Anterior cingulate cortex (tissue), 58 donors: Measurements from ENCODE around the gene CEP20.
A peak's percentile ranks its signal among the peaks of the same experiment; 100 is the strongest.

Experiments used
- DNase-seq, 58 donors: peaks; one replicate each; lab custom pipeline; 2025; lab: John Stamatoyannopoulos, UW

Gene CEP20

DNA sequence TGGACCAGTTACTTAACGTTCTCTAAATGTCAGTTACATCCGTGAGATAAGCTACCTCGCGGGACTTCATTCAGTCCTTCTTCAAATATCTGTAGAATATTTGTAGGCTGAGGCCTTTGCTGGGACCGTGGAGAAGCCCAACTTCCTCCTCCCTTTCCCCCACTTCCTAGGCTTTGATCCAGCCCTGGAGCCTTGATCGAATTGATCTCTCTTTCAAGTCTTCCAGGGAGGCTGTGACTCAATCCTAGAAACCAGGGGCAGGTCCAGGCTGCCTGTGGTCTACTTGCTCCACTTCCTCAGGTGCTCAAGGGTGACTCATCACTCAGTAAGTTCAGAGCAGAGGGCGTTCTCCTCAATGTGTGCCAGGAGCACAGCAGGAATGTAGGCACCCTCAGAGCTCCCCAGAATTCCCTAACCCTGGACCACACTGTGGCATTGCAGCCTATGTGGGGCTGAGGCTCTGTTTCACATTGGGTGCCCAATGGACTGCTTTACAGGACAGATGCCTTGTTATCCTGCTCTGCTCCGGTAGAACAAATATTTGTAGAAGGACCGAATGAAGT lies 11.2 kb upstream of the CEP20 start:
- DNase-seq, result no peak

DNA sequence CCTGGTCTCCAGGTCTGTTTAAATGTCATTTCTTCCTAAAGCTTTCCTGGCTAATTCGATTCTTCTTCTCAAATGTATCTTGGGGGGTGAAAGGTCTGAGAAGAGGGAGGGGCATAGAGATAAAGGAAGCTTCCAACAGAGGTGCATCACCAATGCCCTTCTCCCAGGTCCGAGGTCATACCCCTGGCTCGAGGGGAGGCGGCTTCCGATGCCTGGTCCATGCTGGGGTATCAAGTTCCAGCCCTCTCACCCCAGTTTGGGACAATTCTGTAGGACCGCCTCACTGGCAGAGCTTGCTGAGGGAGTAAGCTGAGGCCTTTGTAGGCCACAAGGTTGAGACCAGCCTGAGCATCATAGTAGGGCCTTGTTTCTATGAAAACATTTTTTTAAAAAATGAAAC lies 10.3 kb upstream of the CEP20 start:
- no peak for DNase-seq

DNA sequence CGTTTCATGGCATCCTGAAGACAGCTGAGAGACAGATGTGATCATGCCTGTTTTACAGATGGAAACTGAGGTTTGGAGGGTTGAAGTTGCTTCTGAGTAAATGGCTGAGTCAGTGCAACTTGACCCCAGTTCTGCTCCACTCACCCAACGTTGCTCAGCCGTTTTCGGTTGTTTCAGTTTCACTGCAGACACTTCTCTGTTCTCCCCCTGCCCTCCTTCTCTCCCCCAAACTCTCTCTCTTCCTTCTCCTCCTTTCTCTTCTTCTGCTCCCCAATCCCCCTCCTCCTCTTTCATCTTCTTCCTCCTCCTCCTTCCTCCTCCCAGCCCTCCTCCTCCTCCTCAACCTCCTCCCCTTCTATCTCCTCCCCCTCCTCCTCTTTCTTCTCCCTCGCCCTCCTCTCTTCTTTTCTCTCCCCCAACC lies 9.4 kb upstream of the CEP20 start:
- no peak for DNase-seq

DNA sequence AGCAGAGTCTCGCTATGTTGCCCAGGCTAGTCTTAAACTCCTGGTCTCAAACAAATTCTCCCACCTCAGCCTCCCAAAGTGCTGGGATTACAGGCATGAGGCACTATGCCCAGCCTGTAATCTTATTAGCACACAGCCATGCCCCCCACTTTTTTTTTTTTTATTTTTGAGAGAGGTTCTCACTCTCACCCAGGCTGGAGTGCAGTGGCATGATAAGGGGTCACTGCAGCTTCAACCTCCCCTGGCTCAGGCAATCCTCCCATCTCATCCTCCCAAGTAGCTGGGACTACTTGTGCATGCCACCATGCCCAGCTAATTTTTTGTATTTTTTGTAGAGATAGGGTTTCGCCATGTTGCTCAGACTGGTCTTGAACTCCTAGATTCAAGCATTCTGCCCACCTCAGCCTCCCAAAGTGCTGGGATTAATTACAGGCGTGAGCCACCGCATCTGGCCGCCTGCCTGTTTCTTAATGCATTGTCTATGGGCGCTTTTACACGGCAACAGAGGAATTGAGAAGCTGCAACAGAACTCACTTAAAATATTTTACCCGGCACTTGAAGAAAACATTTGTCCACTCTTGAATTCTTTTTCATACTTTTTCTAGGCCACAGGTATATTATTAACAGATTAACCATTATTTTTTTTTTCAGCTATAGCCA lies 8.8 kb upstream of the CEP20 start:
- DNase-seq, result no peak

DNA sequence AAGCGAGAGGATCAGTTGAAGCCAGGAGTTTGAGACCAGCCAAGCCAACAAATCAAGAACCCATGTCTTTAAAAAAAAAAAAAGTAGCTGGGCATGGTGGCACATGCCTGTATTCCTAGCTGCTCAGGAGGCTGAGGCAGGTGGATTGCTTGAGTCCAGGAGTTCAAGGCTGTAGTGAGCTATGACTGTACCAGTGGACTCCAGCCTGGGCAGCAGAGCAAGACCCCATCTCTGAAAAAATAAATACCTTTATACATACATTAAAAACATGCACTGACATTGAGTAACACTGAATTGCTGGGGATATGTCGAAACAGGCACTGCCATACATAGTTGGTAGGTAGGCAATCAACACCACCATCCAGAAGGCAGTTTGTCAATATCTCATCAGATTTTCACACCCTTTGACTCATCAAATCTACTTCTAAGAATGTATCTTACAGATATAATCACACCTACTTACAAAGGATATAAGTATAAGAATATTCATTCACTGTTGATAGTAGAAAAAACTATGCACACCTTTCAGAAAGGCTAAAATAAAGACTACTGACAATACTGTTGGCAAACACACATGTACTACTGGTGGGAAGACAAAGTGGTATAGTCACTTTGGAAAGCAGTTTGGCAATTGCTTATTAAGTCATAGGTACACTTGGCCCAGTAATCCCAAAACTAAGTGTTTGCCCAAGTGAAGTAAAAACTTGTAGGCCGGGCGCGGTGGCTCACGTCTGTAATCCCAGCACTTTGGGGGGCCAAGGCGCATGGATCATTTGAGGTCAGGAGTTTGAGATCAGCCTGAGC lies 6.4 kb upstream of the CEP20 start:
- DNase-seq, result no peak

DNA sequence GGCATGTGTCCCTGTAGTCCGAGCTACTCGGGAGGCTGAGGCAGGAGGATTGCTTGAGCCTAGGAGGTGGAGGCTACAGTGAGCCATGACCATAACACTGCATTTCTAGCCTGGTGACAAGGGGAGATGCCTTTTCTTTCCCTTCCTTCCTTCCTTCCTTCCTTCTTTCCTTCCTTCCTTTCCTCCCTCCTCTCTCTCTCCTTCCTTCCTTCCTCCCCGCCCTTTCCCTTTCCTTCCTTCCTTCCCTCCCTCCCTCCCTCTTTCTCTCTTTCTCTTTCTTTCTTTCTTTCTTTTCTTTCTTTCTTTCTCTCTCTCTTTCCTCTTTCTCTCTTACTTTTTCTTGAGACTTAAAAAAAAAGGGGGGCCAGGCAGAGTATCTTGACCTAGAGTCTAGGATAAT lies 3.1 kb upstream of the CEP20 start:
- DNase-seq, result no peak

DNA sequence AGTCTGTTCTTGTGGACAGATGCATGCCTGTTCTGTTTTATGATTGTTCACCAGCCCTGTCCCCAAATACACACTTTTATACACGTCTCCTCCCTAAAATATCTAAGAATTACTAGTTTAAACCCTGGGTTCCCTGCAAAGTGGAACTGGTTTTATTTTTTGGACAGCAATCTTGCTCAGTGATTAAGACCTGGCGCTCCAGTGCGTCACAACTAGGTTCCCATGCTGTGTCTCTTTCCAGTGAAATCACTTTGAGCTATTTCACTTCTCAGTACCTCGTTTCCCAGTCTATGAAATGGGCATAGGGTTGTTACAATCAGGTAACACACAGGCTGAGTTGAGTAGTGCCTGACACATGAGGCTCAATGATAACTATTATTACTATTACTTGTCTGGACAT lies 1.1 kb downstream of the CEP20 start:
- DNase-seq, result no peak

DNA sequence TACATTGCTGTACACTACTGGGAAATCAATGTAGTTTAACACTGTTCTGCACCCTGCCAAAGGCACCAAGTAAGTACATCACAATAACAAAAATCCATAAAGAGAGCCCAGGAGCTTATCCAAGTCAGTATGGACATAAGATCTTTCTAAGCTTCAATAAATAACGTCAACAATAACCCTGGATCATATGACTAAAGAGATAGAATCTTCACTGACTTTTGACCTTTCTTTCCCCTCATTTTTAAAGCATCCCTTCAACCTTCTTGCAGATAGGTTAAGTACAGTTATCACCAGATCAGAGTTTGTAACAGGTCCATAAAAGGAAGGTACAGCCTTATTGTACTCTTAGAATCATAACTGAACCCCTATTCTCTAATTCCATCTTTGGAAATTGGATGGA lies 2.3 kb downstream of the CEP20 start:
- DNase-seq, result no peak

DNA sequence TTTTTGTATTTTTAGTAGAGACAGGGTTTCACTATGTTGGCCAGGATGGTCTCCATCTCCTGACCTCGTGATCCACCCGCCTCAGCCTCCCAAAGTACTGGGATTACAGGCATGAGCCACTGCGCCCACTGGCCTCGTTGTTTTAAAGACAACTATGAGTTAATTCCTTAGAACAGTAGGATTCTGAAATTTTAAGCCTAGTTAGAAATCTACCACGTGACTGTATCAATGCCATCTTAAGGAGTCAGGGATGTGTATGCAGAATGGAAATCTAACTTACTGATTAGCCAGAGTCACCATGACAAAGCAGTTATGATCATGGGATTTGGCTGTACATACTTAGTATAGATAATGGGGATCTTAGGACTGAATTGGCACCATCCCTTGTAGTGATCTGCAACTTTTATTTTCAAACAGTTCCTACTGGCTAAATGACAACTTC lies 2.8 kb downstream of the CEP20 start:
- DNase-seq, result no peak

DNA sequence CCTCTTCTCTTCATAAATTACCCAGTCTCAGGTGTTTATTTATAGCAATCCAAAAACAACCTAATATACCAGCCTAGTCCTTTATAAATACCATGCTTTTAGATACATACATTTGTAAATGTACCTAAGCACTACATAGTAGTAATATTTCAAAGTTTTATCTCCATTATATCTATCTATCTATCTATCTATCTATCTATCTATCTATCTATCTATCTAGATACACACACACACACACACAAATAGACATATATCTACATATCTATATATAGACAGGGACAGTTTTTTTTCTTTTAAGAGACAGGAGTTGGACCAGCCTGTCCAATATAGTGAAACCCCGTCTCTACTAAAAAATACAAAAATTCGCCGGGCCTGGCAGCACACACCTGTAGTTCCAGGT lies 5.8 kb downstream of the CEP20 start:
- no peak for DNase-seq

DNA sequence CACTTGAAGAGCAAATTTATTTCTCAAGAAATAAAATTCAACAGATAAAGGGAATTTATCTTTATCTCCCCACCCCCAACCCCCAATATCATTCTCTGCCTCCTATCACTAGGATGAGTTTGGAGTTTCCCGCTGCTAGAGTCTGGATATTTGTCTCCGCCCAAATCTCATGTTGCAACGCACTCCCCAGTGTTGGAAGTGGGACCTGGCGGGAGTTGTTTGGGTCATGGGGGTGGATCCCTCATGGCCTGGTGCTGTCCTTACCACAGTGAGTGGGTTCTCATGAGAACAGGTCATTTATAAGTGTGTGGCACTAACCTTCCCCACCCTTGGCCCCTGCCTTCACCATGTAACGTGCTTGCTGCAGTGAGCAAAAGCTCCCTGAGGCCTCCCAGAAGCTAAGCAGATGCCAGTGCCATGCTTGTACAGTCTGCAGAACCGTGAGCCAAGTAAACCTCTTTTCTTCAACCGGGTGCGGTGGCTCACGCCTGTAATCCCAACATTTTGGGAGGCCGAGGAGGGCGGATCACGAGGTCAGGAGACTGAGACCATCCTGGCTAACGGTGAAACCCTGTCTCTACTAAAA lies 6.5 kb downstream of the CEP20 start:
- no peak for DNase-seq

DNA sequence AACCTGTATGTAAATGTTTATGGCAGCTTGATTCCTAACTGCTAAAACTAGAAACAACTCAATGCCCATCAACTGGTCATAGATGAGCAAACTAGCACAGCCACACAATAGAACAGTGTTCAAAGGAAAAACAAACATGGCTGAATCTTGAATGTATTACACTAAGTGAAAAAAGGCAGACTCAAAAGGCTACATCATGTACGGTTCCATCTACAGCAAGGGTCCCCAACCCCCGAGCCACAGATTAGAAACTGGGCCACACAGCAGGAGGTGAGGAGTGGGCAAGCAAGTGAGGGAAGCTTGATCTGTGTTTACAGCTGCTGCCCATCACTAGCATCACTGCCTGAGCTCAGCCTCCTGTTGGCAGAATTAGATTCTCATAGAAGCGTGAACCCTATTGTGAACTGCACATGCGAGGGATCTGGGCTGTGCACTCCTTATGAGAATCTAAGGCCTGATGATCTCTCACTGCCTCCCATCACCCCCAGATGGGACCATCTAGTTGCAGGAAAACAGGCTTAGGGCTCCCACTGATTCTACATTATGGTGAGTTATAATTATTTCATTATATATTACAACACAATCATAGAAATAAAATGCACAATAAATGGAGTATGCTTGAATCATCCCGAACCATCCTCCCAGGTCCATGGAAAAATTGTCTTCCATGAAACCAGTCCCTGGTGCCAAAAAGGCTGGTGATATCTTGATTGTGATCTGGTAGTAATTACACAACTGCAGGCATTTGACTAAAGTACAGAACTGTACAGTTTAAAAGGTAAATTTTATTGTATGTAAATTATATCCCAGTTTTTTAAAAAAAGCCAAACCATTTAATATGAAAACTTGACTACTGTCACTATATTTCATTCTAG lies 7.7 kb downstream of the CEP20 start:
- DNase-seq, result no peak

DNA sequence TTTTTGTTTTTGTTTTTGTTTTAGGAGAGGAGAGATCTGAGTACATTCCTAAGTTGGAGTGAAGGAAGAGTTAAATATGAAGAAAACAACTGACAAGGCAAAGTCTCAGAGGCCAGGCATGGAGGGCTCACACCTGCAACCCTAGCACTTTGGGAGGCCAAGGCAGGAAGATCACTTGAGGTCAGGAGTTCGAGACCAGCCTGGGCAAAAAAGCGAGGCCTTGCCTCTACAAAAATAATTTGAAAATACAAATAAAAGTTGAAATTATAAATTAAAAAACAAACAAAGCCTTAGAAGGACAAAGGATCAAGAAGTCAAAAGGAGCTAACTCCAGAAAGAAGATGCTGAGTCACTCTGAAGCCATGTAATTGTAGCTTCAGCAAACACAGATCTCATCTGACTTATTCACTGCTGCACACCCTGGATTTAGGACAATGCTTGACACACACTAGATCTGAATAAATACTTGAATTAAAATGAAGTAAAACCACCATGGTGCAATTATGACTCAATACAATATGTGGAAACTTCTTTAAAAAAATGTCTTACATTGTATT lies 9.1 kb downstream of the CEP20 start:
- no peak for DNase-seq

DNA sequence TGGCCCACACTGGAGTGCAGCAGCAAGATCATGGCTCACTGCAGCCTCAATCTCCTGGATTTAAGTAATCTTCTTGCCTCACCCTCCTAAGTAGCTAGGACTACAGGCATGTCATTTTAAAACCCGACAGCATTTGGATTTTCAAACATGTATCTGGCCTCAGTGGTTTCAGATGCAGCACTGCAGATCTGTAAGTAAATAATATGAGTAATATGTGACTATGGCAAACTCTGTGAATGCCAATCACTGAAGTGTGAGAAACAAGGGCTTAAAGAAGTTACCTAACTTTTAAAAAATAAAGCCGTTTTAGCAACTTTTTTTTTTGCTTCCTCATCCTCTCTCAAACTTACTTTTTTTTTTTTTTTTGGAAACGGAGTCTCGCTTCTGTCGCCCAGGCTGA lies 11.9 kb downstream of the CEP20 start:
- DNase-seq, result no peak

DNA sequence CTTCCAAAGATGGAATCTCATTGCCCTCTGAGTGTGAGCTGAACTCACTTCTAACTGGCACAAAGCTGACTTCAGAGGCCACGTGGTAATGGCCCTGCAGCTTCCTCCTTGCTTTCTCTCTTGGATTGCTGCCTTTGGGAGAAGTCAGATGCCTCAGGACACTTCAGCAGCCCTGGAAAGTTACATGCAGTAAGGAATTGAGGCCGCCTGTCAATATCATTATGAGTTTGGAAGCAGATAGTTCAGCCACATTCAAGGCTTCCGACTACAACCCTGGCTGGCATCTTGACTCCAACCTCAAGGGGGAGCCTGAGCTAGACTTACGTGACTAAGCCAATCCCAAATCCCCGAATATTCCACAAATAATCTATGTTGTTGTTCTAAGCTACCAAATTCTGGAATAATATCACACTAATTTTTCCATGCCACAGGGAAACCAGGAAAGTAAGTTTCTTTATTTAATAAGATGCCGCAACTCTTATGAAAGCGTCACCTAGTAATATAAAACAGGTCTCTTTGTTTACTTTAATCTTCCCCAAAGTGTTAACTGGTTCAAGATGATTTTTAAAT lies 13.6 kb downstream of the CEP20 start:
- peak in 35 of 58 donors; percentile 1 to 74 (median 18) for DNase-seq

DNA sequence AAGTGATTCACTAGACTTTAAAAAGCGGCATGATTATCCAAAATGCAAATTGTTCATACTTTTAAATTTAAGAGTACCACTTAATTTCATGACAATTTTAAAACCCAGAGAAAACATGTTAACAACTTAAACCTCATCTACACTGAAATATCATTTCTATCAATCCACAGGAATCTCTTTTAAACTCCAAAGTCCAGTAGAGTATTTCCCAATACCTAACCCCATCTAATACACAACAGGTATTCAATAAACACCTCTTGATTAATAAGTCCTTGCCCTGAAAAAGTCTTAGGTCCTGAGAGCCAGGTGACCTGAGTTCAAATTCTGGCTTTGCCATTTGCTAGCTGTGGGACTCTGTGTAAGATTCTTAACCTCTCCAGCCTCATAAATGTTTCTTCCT lies 14.7 kb downstream of the CEP20 start:
- no peak for DNase-seq

DNA sequence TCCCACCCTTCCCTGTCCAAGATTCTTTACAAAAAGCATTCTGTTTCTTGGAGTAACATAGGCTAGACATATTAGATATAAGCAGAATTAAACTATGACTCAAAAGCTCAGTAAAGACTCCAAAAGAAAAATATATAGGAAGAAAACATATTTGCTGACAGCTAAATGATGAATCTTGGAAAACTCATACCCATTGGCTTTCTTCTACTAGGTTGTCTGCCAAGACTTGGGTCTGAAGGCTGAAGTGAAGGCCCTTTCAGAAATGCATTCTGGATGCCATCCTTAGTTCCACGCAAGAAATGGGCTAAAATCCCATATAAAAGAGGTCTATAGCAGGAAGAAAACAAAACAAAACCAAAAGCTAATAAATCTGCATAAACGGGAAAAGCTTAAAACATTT lies 15.1 kb downstream of the CEP20 start:
- no peak for DNase-seq

DNA sequence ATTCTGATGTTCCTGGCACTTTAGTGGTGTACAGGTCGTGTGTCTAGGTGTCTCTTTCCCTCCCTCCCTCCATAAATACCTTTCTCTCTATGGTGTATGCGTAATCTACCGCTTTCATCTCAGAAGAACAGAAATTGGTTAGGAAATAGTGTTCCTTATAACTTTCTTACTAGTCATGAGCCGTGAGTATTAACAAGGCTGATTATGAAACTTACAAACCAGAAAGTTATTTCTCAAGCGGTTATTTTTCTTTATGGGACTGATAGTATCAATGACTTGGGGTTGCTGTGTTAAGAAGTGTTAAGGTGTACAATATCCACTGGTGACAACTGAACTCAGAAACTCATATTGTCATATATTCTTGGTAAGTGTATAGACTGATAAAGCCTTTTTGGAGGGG lies 18.4 kb downstream of the CEP20 start:
- DNase-seq, result no peak

DNA sequence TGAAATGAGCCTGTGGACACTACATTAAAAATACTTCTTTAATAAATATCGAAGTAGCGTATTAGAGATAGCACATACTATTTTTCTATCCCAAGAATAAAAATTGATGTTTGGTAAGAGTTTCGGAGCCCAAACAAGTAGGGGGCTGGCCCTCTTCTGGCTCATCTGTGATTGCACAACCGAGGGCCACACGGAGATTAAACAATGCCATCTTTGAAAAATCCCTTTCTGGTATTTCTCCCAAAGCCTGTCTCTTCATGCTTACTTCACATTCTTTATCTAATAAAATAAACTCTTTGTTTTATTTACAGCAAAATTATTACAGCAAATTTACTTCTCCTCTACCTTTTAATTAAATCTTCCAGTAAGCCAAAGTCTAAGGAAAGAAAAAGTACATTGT lies 22.0 kb downstream of the CEP20 start:
- peak in 1 of 58 donors; percentile 0 for DNase-seq

DNA sequence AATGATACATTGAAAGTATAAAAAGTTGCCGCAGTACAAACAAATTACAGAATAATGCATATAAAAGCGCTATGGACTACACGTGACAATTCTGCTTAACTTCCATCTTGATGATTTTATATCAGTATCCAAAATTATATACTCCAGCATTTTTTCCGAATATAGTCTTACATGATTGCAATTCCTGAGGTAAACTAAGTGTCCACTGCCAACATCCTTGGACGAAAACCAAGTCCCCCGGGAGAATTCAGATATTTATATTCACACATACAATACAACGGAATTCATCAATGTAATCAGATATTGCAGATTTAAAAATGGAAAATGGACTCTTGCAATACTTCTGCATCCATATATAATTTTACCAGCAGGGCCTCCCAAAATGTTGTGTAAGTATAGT lies 22.7 kb downstream of the CEP20 start:
- no peak for DNase-seq
